Ishikawa (cell line): ENCODE data around the gene RPUSD1.

Experiments used
- CEBPB ChIP-seq: IDR thresholded peaks from 2 replicates; pipeline ENCODE4 v1.6.1; 2012
- CREB1 ChIP-seq: IDR thresholded peaks from 2 replicates; pipeline ENCODE4 v1.6.1; 2012; ENCODE audit warnings: low read depth
- EGR1 ChIP-seq: IDR thresholded peaks from 2 replicates; pipeline ENCODE4 v1.6.1; 2012
- EP300 ChIP-seq: IDR thresholded peaks from 2 replicates; pipeline ENCODE4 v1.6.1; 2012; ENCODE audit warnings: borderline replicate concordance
- FOXM1 ChIP-seq: IDR thresholded peaks from 2 replicates; pipeline ENCODE4 v1.6.1; 2012; ENCODE audit warnings: low read depth, borderline replicate concordance
- NFIC ChIP-seq: IDR thresholded peaks from 2 replicates; pipeline ENCODE4 v1.6.1; 2012
- RAD21 ChIP-seq: IDR thresholded peaks from 2 replicates; pipeline ENCODE4 v1.6.1; 2012; ENCODE audit warnings: low read depth
- TAF1 ChIP-seq: IDR thresholded peaks from 2 replicates; pipeline ENCODE4 v1.6.1; 2012; ENCODE audit warnings: low read depth, mild to moderate bottlenecking
- TEAD4 ChIP-seq: IDR thresholded peaks from 2 replicates; pipeline ENCODE4 v1.6.1; 2012
- TF ChIP-seq, protein P1 (sequence below): IDR thresholded peaks from 2 replicates; pipeline ENCODE4 v1.6.1; 2012
- TF ChIP-seq, protein P2 (sequence below): IDR thresholded peaks from 2 replicates; pipeline ENCODE4 v1.6.1; 2012
- TF ChIP-seq, protein P3 (sequence below): IDR thresholded peaks from 2 replicates; pipeline ENCODE4 v1.6.1; 2012; ENCODE audit warnings: low read depth, mild to moderate bottlenecking

- no peak for TF ChIP-seq CEBPB
- TF ChIP-seq, protein P1, sequence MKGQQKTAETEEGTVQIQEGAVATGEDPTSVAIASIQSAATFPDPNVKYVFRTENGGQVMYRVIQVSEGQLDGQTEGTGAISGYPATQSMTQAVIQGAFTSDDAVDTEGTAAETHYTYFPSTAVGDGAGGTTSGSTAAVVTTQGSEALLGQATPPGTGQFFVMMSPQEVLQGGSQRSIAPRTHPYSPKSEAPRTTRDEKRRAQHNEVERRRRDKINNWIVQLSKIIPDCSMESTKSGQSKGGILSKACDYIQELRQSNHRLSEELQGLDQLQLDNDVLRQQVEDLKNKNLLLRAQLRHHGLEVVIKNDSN, result no peak
- no peak for TF ChIP-seq NFIC
- no peak for TF ChIP-seq RAD21
- TF ChIP-seq, protein P2, sequence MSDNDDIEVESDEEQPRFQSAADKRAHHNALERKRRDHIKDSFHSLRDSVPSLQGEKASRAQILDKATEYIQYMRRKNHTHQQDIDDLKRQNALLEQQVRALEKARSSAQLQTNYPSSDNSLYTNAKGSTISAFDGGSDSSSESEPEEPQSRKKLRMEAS, result no peak
- TF ChIP-seq FOXM1, result no peak
- no peak for TF ChIP-seq TEAD4
- no peak for TF ChIP-seq TAF1
- no peak for TF ChIP-seq EP300
- no peak for TF ChIP-seq CREB1
- TF ChIP-seq, protein P3, sequence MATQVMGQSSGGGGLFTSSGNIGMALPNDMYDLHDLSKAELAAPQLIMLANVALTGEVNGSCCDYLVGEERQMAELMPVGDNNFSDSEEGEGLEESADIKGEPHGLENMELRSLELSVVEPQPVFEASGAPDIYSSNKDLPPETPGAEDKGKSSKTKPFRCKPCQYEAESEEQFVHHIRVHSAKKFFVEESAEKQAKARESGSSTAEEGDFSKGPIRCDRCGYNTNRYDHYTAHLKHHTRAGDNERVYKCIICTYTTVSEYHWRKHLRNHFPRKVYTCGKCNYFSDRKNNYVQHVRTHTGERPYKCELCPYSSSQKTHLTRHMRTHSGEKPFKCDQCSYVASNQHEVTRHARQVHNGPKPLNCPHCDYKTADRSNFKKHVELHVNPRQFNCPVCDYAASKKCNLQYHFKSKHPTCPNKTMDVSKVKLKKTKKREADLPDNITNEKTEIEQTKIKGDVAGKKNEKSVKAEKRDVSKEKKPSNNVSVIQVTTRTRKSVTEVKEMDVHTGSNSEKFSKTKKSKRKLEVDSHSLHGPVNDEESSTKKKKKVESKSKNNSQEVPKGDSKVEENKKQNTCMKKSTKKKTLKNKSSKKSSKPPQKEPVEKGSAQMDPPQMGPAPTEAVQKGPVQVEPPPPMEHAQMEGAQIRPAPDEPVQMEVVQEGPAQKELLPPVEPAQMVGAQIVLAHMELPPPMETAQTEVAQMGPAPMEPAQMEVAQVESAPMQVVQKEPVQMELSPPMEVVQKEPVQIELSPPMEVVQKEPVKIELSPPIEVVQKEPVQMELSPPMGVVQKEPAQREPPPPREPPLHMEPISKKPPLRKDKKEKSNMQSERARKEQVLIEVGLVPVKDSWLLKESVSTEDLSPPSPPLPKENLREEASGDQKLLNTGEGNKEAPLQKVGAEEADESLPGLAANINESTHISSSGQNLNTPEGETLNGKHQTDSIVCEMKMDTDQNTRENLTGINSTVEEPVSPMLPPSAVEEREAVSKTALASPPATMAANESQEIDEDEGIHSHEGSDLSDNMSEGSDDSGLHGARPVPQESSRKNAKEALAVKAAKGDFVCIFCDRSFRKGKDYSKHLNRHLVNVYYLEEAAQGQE, result no peak
- no peak for TF ChIP-seq EGR1
Observed at GRCh38 chr16:819336-820043, 31.3 kb upstream of the RPUSD1 start.
